Left cardiac atrium (tissue), 4 donors: ENCODE results near the gene CDS1. TPM values are rescaled to one million over a fixed set of nuclear protein-coding genes. Genes with fewer than 3 reads are reported as not detected.
A peak's percentile ranks its signal among the peaks of the same experiment; 100 is the strongest.
"Not testable (repeated sequence)": the region's sequence is repeated elsewhere in the genome, so short reads cannot be mapped to it uniquely, and the experiment has no call there.

Experiments used
- ATAC-seq, 2 donors: fragments of 200-7000 bp; cut with Tn5 transposase; one replicate each; pipeline ENCODE4 v1.9.1; 2020; ENCODE audit warnings: mild to moderate bottlenecking in 2 of 2, moderate library complexity in 2 of 2
- DNase-seq: peaks from one replicate; pipeline ENCODE4 v3.0.0-alpha.2; 2020
- intact Hi-C, 2 donors: fragments of 100-400 bp; cut with DNase I; formaldehyde crosslinking; loops; one replicate each; pipeline versions ENCODE4 v1.14.1 to v1.15.1; 2022 to 2023
- total RNA-seq, 2 donors: library from RNA; stranded (reverse); fragmentation: NEBNext Ultra II Directional; extraction: Animal tissue kit (Norgen Biotek cat#: 25700); gene quantifications; one replicate each; pipeline ENCODE4 v1.2.1, GENCODE V29; 2021
- donor health status: DM: no; HTN: yes; CAD: no.
- donor health status: DM: no; HTN: yes; CAD: no; lungs with severe emphysema.
- donor health status: DM: yes; HTN: yes; CAD: no.
- donor health status: Dilated cardiomyopathy.

The CDS1 gene
- total RNA-seq, 2 donors from 2014 or later = 0.21 to 0.29 TPM

DNA sequence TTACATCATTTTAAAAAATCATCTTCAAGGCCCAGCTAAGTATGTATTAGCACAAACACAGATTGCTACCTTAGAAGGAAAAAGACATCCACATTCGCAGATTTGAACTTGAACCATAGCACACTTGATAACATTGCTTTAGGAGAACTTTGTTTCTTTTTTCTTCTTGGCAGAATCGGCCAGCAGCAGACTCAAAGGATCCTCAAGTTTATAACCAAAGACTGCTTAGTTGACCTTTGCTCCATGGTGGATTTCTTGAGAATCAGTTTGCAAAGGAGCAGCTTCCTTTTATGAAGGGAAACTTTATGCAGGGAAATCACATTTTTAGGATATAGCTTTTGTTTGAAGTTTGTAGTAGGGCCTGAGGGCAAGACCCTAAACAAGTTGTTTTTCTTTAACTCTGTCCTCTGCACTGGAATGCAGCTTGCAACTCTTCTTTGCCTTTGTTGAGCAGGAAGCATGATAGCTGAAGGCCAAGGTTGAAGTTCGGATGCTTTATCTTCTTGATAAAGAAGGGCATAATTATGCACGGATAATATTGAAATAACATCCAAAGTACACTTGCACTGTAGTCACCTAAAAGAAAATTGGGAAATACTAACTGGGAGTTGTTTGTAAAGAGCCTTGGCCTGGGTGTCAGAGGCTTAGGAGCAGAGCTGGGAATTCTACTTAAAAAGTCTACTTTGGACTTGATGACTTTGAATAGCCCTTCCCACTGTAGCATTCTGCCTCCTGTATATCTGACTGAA lies 78.4 kb downstream of the CDS1 start:
- DNase-seq = no peak
- intact Hi-C loops = no loop called here
- no peak for ATAC-seq

- ATAC-seq, DNase-seq, intact Hi-C loops: not testable (repeated sequence)
Measured at GRCh38 chr4:84664767-84665166, 81.8 kb downstream of the CDS1 start.

DNA sequence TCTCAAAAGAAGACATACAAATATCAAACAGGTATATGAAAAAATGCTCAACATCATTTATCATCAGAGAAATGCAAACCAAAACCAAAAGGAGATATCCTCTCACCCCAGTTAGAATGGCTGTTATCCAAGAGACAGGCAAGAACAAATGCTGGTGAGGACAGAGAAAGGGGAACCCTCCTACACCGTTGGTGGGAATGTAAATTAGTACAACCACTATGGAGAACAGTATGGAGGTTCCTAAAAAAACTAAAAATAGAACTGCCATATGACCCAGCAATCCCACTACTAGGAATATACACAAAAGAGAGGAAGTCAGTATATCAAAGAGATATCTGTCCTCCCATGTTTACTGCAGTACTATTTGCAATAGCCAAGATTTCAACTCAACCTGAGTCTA lies 83.5 kb downstream of the CDS1 start:
- intact Hi-C loops = no loop called here
- no peak for ATAC-seq
- DNase-seq = no peak

DNA sequence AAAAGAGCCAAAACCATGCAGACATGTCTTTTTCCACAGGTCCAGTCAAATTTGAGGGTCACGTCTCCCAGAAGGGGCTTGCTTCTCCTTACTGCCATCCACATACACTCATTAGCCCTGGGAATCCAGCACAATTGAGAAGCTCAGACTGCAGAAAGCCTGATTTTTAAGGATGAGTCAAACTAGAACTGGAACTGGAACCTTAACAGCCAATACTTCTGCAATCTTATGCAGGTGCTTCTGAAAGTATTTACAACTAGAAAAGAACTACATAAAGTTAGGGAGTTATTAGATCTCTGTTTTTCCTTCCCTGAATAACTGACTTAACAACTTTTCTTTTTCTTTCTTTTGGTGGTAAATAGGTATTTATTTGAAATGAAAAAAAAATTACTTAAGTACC lies 86.3 kb downstream of the CDS1 start:
- DNase-seq (no peak), ATAC-seq (no peak)
- intact Hi-C loops = no loop called here

DNA sequence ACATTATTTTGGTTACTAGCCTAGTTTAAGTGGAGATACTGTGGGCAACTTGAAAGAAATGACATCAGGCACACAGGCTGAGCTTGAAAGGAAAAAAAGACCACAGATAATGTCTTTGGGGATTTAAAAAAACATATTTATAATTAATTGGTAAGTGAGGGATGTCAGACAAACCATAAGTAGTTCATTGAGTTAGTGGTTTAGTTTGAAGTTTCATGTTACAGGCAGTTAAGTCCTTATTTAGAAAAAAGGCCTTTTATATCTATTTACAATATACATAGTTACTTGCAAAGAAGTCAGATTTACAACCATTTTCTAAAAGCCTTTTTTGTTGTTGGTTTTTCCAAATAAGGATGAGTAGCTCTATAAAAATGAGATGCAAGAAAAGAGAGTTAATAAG lies 89.2 kb downstream of the CDS1 start:
- no peak for DNase-seq
- intact Hi-C loops = no loop called here
- no peak for ATAC-seq

- intact Hi-C loops = no loop called here
- no peak for DNase-seq
- peak in 1 of 2 donors; percentile 61 for ATAC-seq
Measured at GRCh38 chr4:84673475-84674240, 90.7 kb downstream of the CDS1 start.

DNA sequence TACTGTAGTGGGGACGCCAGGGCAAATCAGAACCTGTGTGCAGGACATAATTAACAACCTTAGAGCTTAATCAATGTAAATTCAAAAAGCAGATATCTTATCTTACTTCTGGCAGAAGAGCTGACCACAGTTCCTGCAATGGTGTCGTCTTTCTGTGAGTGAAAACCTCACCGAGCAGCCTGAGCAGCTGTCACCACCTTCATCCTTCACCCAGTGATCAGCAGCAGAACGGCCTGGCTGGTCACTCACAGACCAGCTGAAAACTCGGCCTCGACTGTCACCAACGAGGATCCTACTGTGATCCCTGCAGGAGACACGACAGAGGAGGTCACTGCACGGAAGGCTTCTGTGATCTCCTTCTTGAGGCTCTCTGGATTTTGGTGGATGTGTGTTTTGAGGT lies 94.2 kb downstream of the CDS1 start:
- peak; percentile 76 to 79 for ATAC-seq
- intact Hi-C loops = no loop called here
- no peak for DNase-seq

GRCh38 chr4:84677995-84678394 lies 95.1 kb downstream of the CDS1 start:
- no peak for ATAC-seq
- intact Hi-C loops = no loop called here
- no peak for DNase-seq

- ATAC-seq (no peak), DNase-seq (no peak)
- intact Hi-C loops = no loop called here
Measured at GRCh38 chr4:84678976-84679744, 96.2 kb downstream of the CDS1 start.

DNA sequence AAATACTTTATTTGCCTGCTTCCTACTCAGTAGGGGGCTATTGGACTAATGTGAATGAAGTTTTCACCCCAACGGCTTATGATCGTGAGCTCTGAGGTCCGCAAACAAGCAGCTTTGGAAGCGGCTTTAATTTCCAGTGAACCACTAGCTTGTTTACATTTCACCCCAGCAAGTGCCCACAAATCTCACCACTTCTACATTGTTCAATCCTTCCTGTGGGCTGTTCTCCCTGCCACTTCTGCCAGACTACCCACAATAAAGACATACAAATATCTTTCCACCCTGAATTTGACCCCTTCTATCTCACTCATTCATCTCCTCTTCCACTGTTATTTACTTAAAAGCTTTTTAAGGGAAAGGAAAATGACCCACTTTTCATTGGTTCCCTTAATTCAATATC lies 98.0 kb downstream of the CDS1 start:
- intact Hi-C loops = no loop called here
- DNase-seq = no peak
- ATAC-seq = no peak

DNA sequence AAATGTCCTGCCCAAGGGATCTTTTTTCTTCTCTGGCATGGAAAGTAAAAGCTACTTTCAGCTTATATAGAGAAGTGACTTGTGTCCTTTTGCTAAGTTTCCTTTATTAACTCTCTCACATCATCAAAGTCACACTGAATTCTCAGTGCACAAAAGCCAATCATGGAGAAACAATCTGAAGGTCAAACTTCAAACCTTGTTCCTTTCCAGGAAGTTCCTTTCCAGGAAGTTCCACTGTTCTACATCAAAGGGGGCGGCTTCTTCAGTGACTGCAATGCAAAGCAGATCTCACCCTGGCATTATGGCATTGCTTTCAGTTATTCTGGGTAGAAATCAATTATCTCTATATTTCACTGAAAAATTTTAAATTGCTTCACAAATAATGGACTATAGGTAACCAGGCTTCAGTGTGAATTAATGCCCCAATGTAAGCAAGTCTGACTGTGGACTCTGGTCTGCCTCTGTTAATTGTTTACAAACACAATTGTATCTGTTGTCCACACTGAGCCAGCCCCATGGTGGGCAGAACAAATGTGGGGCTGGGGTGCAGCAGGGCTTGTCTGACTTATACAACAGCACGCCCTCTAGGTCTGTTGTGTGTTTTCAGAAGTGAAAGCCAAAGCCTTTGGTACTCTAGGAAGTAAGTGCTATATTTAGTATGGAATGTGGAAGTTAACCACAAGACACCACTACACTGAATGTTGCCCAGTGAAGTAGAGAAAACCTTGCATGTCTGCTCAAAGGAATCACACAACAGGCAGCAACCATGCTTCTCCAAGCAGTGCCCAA lies 98.8 kb downstream of the CDS1 start:
- ATAC-seq = peak; percentile 70 to 77
- intact Hi-C loops = no loop called here
- DNase-seq = no peak

DNA sequence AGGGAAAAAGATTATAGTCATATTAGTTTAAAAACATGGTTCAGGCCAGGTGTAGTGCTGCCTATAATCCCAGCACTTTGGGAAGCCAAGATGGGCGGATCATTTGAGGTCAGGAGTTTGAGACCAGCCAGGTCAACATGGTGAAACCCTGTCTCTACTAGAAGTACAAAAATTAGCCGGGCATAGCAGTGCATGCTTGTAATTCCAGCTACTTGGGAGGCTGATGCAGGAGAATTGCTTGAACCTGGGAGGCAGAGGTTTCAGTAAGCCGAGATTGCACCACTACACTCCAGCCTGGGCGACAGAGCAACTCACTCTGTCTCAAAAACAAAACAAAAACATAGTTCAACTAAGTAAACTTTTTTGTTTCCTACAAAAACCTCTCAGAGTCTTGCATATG lies 99.7 kb downstream of the CDS1 start:
- intact Hi-C loops, DNase-seq, ATAC-seq: not testable (repeated sequence)

DNA sequence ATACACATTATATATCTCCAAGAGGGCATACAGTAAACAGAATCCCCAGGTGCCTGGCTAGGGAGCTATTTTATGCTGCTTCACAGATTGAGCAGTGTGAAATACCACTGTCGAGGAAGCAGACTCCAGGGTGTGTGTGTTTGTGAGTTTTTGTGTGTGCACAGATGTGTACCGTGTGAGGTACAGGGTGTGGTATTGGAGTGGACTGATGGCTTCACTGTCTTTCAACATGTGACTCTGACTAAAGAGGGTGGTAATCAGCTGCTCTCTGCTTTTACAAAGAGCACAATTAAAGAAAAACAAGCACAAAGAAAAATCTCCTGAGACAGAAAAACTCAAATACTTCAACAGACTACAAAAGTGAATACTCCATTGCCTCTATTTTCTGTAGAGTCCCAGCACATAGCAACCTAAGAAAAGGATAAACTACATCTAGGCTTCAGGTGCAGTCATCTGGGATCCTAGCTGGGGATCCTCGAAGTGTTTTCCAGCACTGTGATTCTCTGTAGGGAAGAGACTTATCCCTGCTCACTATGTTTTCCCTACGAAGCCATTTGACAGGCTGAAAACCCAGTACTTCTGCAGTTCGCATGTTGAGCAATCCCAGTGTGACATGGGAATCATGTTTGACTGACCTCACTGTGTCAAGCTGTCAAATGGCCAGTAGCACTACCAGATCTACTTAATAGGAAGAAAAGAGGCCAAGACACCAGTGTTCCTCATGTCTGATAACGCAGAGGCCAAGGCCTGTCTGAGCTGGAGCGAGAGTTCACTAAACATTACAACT lies 100.3 kb downstream of the CDS1 start:
- ATAC-seq = peak in 1 of 2 donors; percentile 28
- intact Hi-C loops = no loop called here
- DNase-seq = no peak

GRCh38 chr4:84684361-84684760 lies 101.4 kb downstream of the CDS1 start:
- DNase-seq = no peak
- intact Hi-C loops = no loop called here
- ATAC-seq = no peak

DNA sequence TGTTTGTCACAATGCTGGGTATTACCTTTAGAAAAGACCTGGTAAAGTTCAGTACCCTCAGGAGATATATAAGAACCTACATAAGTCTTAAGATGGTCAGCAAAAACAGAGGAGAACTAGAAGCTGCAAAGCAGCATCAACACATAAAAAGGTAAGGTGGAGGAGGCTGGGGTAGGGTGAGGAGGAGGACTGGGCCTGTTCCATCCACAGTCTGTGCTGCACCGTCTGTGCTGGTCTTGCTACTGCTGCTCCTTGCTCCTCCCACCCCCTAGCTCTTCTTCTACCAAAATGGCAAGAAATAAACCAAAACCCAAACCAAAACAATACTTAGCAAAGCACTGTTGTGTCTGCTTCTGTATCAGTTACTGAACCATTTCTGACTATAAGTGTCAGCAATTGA lies 102.2 kb downstream of the CDS1 start:
- no peak for DNase-seq
- intact Hi-C loops = no loop called here
- no peak for ATAC-seq

DNA sequence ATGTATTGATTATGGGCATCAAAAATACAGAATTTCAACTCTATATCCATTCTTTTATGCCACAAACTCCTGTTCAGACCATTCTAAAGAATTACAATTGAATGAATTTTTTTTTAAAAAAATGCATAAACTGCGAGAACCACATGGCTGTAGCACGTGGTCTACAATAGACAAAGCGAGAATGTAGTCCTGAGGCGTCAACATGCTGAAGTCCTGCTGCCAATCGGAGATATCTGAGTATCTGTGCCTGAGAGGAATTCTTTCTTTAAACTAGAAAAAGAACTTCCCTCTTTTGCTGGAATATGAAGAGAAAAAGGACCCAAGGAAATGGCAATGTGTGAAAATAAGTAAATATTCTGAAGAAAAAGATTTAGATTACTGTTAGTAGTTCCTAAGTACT lies 105.7 kb downstream of the CDS1 start:
- ATAC-seq (no peak), DNase-seq (no peak)
- intact Hi-C loops = no loop called here

DNA sequence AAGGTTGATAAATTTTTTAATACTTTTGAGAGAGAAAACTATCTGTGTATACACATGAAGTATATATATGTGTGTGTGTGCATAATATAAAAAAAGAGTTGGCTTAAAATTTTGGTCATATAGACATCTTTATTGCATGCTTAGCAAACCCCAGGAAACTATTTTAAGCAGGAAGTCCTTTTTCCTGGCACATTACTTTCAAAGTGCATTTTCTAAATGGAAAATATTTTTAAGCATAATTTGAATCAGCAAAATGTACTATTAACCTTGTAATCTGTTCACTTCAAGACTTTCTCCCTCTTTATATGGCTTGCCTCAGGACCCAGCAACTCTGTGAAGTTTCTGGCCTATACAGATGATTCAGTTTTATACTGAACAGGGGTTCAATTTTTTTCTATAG lies 106.3 kb downstream of the CDS1 start:
- no peak for ATAC-seq
- DNase-seq = no peak
- intact Hi-C loops = no loop called here

DNA sequence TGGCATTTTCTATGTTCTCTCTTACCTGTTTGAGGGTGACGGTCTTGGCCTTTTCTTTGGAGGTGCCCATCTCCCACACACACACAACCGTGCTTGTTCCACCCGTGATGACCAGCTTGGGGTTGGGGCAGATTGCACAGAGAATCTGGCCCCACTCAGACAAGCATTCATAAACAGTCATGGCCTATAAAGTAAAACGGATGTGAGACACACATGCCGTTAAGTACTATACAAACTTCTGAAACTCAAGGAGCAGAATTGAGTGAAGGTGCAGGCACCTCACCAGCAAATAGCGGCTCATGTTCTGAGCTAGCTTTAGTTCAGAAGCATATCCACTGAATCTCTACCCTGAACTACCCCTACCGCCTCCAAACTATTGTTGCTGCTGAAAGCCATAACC lies 107.6 kb downstream of the CDS1 start:
- no peak for ATAC-seq
- intact Hi-C loops = no loop called here
- DNase-seq = no peak
